ENCODE results near the gene CA10. TPM values are rescaled to one million over a fixed set of nuclear protein-coding genes. Genes with fewer than 3 reads are reported as not detected.
A peak's percentile ranks its signal among the peaks of the same experiment; 100 is the strongest.

The CA10 gene
- total and polyA plus RNA-seq, 5 donors from 2014 or later = not detected

DNA sequence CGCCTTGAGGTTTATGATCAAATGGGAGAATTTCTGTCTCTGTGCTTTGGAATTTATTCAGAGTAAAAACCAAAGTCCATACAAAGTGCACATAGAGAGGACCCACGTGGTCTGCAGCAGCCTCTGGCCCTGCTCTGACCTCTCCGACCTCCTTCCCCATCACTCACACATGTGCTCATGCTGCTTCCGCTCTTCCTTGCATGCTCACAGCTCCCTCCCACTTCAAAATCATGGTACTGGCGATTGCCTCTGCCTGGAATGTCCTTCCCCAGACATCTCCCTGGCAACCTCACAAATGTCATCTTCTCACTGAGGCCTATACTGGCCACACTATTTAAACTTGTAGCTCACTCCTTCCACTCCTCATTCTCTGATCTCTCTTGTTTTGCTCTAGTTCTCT lies 418.0 kb downstream of the CA10 start:
- H3K9me3 Mint-ChIP-seq = peaks cover 0 to 2% (median 0%) of the 10 kb centered on the region in 7 donors
- Histone ChIP-seq H3K4me1 (ENCODE audit: control insufficient read depth, insufficient read depth, low read length, poor library complexity, severe bottlenecking) (no peaks in the 10 kb centered on the region), H3K4me3 (ENCODE audit: low read depth, low read length) (no peak overlapping the region), H3K27ac (ENCODE audit: insufficient read depth, low read length, poor library complexity, severe bottlenecking) (no peak overlapping the region), H3K9me3 (ENCODE audit: control insufficient read depth in 2 of 2, low read length in 2 of 2) (no peaks in the 10 kb centered on the region), H3K27me3 (ENCODE audit: control insufficient read depth, insufficient read depth, low read length) (no peaks in the 10 kb centered on the region), H3K36me3 (ENCODE audit: control insufficient read depth, insufficient read depth, low read length) (no peaks in the 10 kb centered on the region)
- H3K4me3 Mint-ChIP-seq = no peak overlapping the region
- H3K36me3 Mint-ChIP-seq = no peaks in the 10 kb centered on the region
- H3K27ac Mint-ChIP-seq = no peak overlapping the region
- no peaks in the 10 kb centered on the region for H3K4me1 Mint-ChIP-seq
- DNase-seq = no peak
- ATAC-seq (ENCODE audit: low read depth in 2 of 2) = no peak
- H3K27me3 Mint-ChIP-seq = no peaks in the 10 kb centered on the region

DNA sequence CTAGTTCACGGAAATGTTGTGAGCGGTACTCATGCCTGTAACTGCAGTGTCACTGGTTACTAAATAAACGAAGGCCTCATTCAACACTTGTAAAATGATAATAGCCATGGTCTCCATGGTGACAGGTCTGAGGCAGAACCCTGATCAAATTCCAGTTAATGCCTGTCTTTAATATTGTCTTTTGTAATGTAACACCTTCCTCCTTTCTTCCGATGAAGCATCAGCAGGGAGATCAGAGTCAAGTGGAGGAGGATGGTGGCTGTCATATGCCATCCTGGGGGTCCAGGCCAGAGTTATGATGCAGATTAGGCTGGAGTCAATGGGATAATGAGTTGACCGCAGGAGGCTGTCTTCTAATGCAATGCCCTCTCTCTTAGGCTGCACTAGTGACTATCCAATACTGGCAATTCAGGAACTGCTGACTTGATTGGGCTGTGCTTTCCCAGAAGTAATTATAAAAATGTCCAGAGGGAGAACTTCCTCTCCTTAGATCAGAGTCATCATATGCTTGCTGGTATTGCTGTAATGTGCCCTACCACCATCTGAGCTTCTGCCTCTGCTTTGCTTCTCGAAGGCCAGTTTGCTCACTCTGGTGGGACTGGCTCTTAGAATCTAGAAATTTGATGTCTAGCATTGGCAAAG lies 419.1 kb downstream of the CA10 start:
- no peaks in the 10 kb centered on the region for H3K36me3 ChIP-seq (ENCODE audit: control insufficient read depth, insufficient read depth, low read length)
- Mint-ChIP-seq H3K9me3 (peaks cover 0 to 2% (median 0%) of the 10 kb centered on the region in 7 donors), H3K27ac (no peak overlapping the region), H3K36me3 (no peaks in the 10 kb centered on the region), H3K4me1 (no peaks in the 10 kb centered on the region), H3K4me3 (no peak overlapping the region), H3K27me3 (peaks cover 4% of the 10 kb centered on the region)
- no peaks in the 10 kb centered on the region for H3K4me1 ChIP-seq (ENCODE audit: control insufficient read depth, insufficient read depth, low read length, poor library complexity, severe bottlenecking)
- no peak overlapping the region for H3K27ac ChIP-seq (ENCODE audit: insufficient read depth, low read length, poor library complexity, severe bottlenecking)
- no peaks in the 10 kb centered on the region for H3K9me3 ChIP-seq (ENCODE audit: control insufficient read depth in 2 of 2, low read length in 2 of 2)
- DNase-seq (no peak), ATAC-seq (ENCODE audit: low read depth in 2 of 2) (no peak)
- H3K27me3 ChIP-seq (ENCODE audit: control insufficient read depth, insufficient read depth, low read length) = peaks cover 2% of the 10 kb centered on the region
- H3K4me3 ChIP-seq (ENCODE audit: low read depth, low read length) = no peak overlapping the region

- no peaks in the 10 kb centered on the region for H3K36me3 ChIP-seq (ENCODE audit: control insufficient read depth, insufficient read depth, low read length)
- peaks cover 0 to 2% (median 0%) of the 10 kb centered on the region in 7 donors for H3K9me3 Mint-ChIP-seq
- ATAC-seq (ENCODE audit: low read depth in 2 of 2) (no peak), DNase-seq (no peak)
- no peak overlapping the region for H3K4me3 ChIP-seq (ENCODE audit: low read depth, low read length)
- peaks cover 10% of the 10 kb centered on the region for H3K27me3 Mint-ChIP-seq
- no peaks in the 10 kb centered on the region for H3K4me1 ChIP-seq (ENCODE audit: control insufficient read depth, insufficient read depth, low read length, poor library complexity, severe bottlenecking)
- no peaks in the 10 kb centered on the region for H3K4me1 Mint-ChIP-seq
- H3K27me3 ChIP-seq (ENCODE audit: control insufficient read depth, insufficient read depth, low read length) = peaks cover 2% of the 10 kb centered on the region
- no peaks in the 10 kb centered on the region for H3K9me3 ChIP-seq (ENCODE audit: control insufficient read depth in 2 of 2, low read length in 2 of 2)
- H3K36me3 Mint-ChIP-seq = no peaks in the 10 kb centered on the region
- no peak overlapping the region for H3K27ac Mint-ChIP-seq
- no peak overlapping the region for H3K27ac ChIP-seq (ENCODE audit: insufficient read depth, low read length, poor library complexity, severe bottlenecking)
- no peak overlapping the region for H3K4me3 Mint-ChIP-seq
Measured at GRCh38 chr17:51736356-51736755, 422.2 kb downstream of the CA10 start.

DNA sequence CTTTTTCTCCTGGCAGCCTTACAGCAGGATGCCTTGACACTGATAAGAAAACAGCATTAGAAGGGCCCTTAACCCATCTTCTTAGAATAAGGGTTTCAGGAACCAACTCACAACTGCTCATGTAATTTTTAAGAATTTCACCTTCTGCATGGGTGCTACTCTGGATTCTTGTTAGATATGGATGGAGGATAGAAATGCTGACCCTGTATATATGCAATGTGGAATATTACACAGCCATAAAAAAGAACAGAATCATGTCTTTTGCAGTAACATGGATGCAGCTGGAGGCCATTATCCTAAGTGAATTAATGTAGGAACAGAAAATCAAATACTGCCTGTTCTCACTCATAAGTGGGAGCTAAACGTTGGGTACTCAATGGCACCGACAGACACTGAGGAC lies 423.5 kb downstream of the CA10 start:
- Histone ChIP-seq H3K4me1 (ENCODE audit: control insufficient read depth, insufficient read depth, low read length, poor library complexity, severe bottlenecking) (no peaks in the 10 kb centered on the region), H3K36me3 (ENCODE audit: control insufficient read depth, insufficient read depth, low read length) (no peaks in the 10 kb centered on the region), H3K27ac (ENCODE audit: insufficient read depth, low read length, poor library complexity, severe bottlenecking) (no peak overlapping the region), H3K27me3 (ENCODE audit: control insufficient read depth, insufficient read depth, low read length) (peaks cover 2% of the 10 kb centered on the region), H3K9me3 (ENCODE audit: control insufficient read depth in 2 of 2, low read length in 2 of 2) (no peaks in the 10 kb centered on the region), H3K4me3 (ENCODE audit: low read depth, low read length) (no peak overlapping the region)
- Mint-ChIP-seq H3K36me3 (no peaks in the 10 kb centered on the region), H3K27me3 (peaks cover 16% of the 10 kb centered on the region), H3K4me1 (no peaks in the 10 kb centered on the region), H3K27ac (no peak overlapping the region), H3K4me3 (no peak overlapping the region), H3K9me3 (peaks cover 0 to 2% (median 0%) of the 10 kb centered on the region in 7 donors)
- ATAC-seq (ENCODE audit: low read depth in 2 of 2) (no peak), DNase-seq (no peak)

DNA sequence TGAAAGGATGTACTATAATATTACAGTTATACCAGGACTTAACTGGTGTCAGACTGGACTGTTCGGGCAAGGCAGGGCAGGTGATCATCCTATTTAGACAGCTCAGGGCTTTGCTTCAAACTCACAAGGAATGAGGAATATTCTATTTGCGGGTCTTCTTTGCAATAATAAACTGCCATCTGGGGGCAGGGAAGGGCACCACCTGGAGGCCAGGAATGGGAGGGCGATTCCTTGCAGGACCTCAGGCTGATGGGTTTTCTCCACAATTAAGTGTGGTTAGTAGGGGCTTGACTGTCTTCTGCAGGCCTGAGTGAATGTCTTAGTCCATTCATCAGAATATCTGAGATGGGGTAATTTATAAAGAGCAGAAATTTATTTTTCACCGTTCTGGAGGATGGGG lies 424.1 kb downstream of the CA10 start:
- DNase-seq = peak in 1 of 3 donors; percentile 3
- no peaks in the 10 kb centered on the region for H3K36me3 ChIP-seq (ENCODE audit: control insufficient read depth, insufficient read depth, low read length)
- H3K4me3 Mint-ChIP-seq = no peak overlapping the region

DNA sequence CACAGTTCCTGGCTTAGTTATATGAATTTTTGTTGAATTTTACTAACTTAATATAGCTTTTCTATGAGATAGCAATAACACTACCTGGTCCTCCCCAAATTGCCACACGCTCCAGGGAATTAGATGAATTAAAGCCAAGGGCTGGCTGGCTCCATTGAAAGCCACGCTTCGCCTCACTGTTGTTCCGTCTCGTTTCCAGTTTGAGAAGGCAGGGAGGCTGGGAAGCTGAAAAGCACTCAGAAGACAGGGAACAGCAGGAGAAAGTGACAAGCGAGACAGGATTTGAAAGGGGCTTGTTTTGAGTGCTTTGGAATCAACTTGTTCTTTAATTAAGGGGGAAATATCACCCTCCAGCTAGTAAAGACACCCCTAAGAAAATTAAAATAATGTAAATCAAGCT lies 425.3 kb downstream of the CA10 start:
- peaks cover 16% of the 10 kb centered on the region for H3K27me3 Mint-ChIP-seq
- no peak overlapping the region for H3K4me3 ChIP-seq (ENCODE audit: low read depth, low read length)
- H3K27me3 ChIP-seq (ENCODE audit: control insufficient read depth, insufficient read depth, low read length) = peaks cover 4% of the 10 kb centered on the region
- ATAC-seq (ENCODE audit: low read depth in 2 of 2) (no peak), DNase-seq (no peak)
- H3K36me3 ChIP-seq (ENCODE audit: control insufficient read depth, insufficient read depth, low read length) = no peaks in the 10 kb centered on the region
- H3K9me3 Mint-ChIP-seq = peaks cover 0 to 2% (median 0%) of the 10 kb centered on the region in 7 donors
- no peaks in the 10 kb centered on the region for H3K36me3 Mint-ChIP-seq
- no peaks in the 10 kb centered on the region for H3K4me1 Mint-ChIP-seq
- H3K9me3 ChIP-seq (ENCODE audit: control insufficient read depth in 2 of 2, low read length in 2 of 2) = no peaks in the 10 kb centered on the region
- H3K27ac ChIP-seq (ENCODE audit: insufficient read depth, low read length, poor library complexity, severe bottlenecking) = no peak overlapping the region
- no peak overlapping the region for H3K27ac Mint-ChIP-seq
- H3K4me1 ChIP-seq (ENCODE audit: control insufficient read depth, insufficient read depth, low read length, poor library complexity, severe bottlenecking) = no peaks in the 10 kb centered on the region
- no peak overlapping the region for H3K4me3 Mint-ChIP-seq

More for the DNA sequence above, 424.1 kb downstream of the CA10 start:
- H3K4me3 ChIP-seq (ENCODE audit: low read depth, low read length) = no peak overlapping the region
- ATAC-seq (ENCODE audit: low read depth in 2 of 2) = no peak
- no peaks in the 10 kb centered on the region for H3K4me1 Mint-ChIP-seq
- no peak overlapping the region for H3K27ac ChIP-seq (ENCODE audit: insufficient read depth, low read length, poor library complexity, severe bottlenecking)
- H3K36me3 Mint-ChIP-seq = no peaks in the 10 kb centered on the region
- peaks cover 0 to 2% (median 0%) of the 10 kb centered on the region in 7 donors for H3K9me3 Mint-ChIP-seq
- peaks cover 16% of the 10 kb centered on the region for H3K27me3 Mint-ChIP-seq
- H3K27me3 ChIP-seq (ENCODE audit: control insufficient read depth, insufficient read depth, low read length) = peaks cover 2% of the 10 kb centered on the region
- H3K9me3 ChIP-seq (ENCODE audit: control insufficient read depth in 2 of 2, low read length in 2 of 2) = no peaks in the 10 kb centered on the region
- no peaks in the 10 kb centered on the region for H3K4me1 ChIP-seq (ENCODE audit: control insufficient read depth, insufficient read depth, low read length, poor library complexity, severe bottlenecking)
- no peak overlapping the region for H3K27ac Mint-ChIP-seq

DNA sequence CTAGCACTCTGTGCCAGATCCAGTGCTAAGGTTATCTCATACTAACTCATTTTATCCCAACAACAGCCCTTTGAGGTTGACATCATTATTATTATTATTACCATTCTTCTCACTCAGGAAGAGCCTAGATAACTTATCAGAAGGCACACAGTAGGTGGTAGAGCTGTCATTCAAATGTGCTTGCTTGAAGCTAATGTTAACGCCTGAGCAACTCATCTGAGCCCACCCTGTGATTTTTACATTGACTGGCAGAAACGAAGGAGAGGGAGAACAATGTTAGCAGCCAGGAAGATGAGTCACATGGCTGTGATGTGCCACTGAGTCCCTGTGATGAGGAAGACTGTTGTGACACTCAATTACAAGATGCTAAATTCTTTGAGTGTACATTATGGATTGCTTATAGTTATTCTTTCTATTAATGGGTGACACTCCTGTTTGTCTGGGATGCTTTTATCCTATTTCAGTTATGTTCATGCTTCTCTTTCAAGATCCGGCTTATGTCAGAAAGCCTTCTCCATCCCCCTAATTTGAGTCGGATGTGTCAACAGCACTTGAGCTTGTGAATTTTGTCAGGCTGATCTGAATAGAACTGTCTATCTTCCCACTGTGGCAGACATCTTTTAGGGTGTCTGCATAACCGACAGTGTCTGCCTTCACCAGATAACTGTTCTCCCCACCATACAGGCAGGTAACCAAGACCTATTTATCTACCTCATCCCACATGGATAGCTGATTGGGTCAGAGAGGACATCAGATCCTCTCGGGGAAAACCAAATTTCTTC lies 426.4 kb downstream of the CA10 start:
- no peaks in the 10 kb centered on the region for H3K36me3 Mint-ChIP-seq
- H3K27ac Mint-ChIP-seq = no peak overlapping the region
- H3K4me3 ChIP-seq (ENCODE audit: low read depth, low read length) = no peak overlapping the region
- peak overlapping the region in 1 of 4 donors; percentile 58 for H3K4me3 Mint-ChIP-seq
- DNase-seq (no peak), ATAC-seq (ENCODE audit: low read depth in 2 of 2) (no peak)
- no peaks in the 10 kb centered on the region for H3K4me1 Mint-ChIP-seq
- no peaks in the 10 kb centered on the region for H3K36me3 ChIP-seq (ENCODE audit: control insufficient read depth, insufficient read depth, low read length)
- peaks cover 4% of the 10 kb centered on the region for H3K27me3 ChIP-seq (ENCODE audit: control insufficient read depth, insufficient read depth, low read length)
- H3K27me3 Mint-ChIP-seq = peaks cover 16% of the 10 kb centered on the region
- H3K9me3 Mint-ChIP-seq = peaks cover 0 to 2% (median 0%) of the 10 kb centered on the region in 7 donors
- no peaks in the 10 kb centered on the region for H3K9me3 ChIP-seq (ENCODE audit: control insufficient read depth in 2 of 2, low read length in 2 of 2)
- H3K27ac ChIP-seq (ENCODE audit: insufficient read depth, low read length, poor library complexity, severe bottlenecking) = no peak overlapping the region
- no peaks in the 10 kb centered on the region for H3K4me1 ChIP-seq (ENCODE audit: control insufficient read depth, insufficient read depth, low read length, poor library complexity, severe bottlenecking)
